HEK293 (cell line): ENCODE measurements around the gene CACHD1.

ENCODE experiments used
- CTCF ChIP-seq: fragments of 450-650 bp; formaldehyde crosslinking; IDR thresholded peaks from 2 replicates; pipeline ENCODE4 v1.5.1; 2016; ENCODE audit warnings: missing biosample characterization, missing genetic modification characterization
- HOXA7 ChIP-seq: sonication (generic); formaldehyde crosslinking; IDR thresholded peaks from 2 replicates; pipeline ENCODE4 v1.8.1; 2022; ENCODE audit warnings: missing genetic modification reagents, borderline replicate concordance
- REST ChIP-seq: fragments of 450-650 bp; formaldehyde crosslinking; IDR thresholded peaks from 2 replicates; pipeline ENCODE4 v1.5.1; 2016; ENCODE audit warnings: missing biosample characterization, missing genetic modification characterization
- SALL2 ChIP-seq: fragments of 450-650 bp; formaldehyde crosslinking; IDR thresholded peaks from 2 replicates; pipeline ENCODE4 v1.5.0; 2017; ENCODE audit warnings: missing biosample characterization, mild to moderate bottlenecking, missing genetic modification characterization, borderline replicate concordance
- ZNF174 ChIP-seq: fragments of 450-650 bp; formaldehyde crosslinking; IDR thresholded peaks from 2 replicates; pipeline ENCODE4 v1.5.0; 2017; ENCODE audit warnings: missing biosample characterization, mild to moderate bottlenecking, missing genetic modification characterization
- ZNF280D ChIP-seq: fragments of 450-650 bp; formaldehyde crosslinking; IDR thresholded peaks from 2 replicates; pipeline ENCODE4 v1.5.1; 2016; ENCODE audit warnings: missing biosample characterization, missing genetic modification characterization
- ZNF837 ChIP-seq: fragments of 450-650 bp; formaldehyde crosslinking; IDR thresholded peaks from 2 replicates; pipeline ENCODE4 v1.5.1; 2016; ENCODE audit warnings: missing biosample characterization, missing genetic modification characterization
- ZNF843 ChIP-seq: fragments of 450-650 bp; formaldehyde crosslinking; IDR thresholded peaks from 2 replicates; pipeline ENCODE4 v1.5.1; 2016; ENCODE audit warnings: missing biosample characterization, missing genetic modification characterization

- TF ChIP-seq ZNF174 (tag by site-specific recombination) (no peak), SALL2 (tag by site-specific recombination) (no peak), ZNF843 (tag by site-specific recombination) (no peak), ZNF280D (no peak), ZNF837 (tag by site-specific recombination) (no peak), CTCF (no peak), REST (tag by site-specific recombination) (no peak), HOXA7 (CRISPR knock-in tag) (no peak)
Observed at GRCh38 chr1:64493831-64494230, 23.9 kb downstream of the CACHD1 start.
